NB4 (cell line): ENCODE results near the gene SOX12.

Experiments used
- CTCF ChIP-seq: IDR thresholded peaks from one replicate; pipeline ENCODE4 v1.5.1; 2012; ENCODE audit warnings: low read depth, low read length
- MYC ChIP-seq: IDR thresholded peaks from 2 replicates; pipeline ENCODE4 v1.6.1; 2011; ENCODE audit warnings: low read depth, low read length
- POLR2A ChIP-seq: IDR thresholded peaks from 2 replicates; pipeline ENCODE4 v1.6.1; 2011; ENCODE audit warnings: mild to moderate bottlenecking; ENCODE audit not compliant: insufficient read length; ENCODE audit errors: extremely low read depth

- TF ChIP-seq CTCF (no peak), POLR2A (no peak), MYC (no peak)
Observed at GRCh38 chr20:376089-376488, 50.7 kb downstream of the SOX12 start.
